GM12878 (cell line): ENCODE data around the gene CNTNAP5. TPM values are rescaled to one million over a fixed set of nuclear protein-coding genes. Genes with fewer than 3 reads are reported as not detected.

ENCODE experiments used
- ATAC-seq: fragments of 200-7000 bp; cut with Tn5 transposase; 3 replicates; pipeline ENCODE4 v1.9.1; 2020; ENCODE audit warnings: mild to moderate bottlenecking, moderate library complexity
- BruUV-seq: library from RNA; stranded (reverse); fragments of 400-500 nt; replicated peaks from 2 replicates; lab custom pipeline; 2021; lab: Mats Ljungman, UMichigan
- CTCF ChIA-PET: fragments of 300-600 bp; sonication (Branson Sonifier 250); formaldehyde crosslinking; extraction: SDS; loops from one replicate; lab custom pipeline; 2021; ENCODE audit warnings: inconsistent platforms; lab: Yijun Ruan, JAX
- POLR2A ChIA-PET: fragments of 350-600 bp; formaldehyde crosslinking; extraction: SDS; loops from one replicate; lab custom pipeline; 2021; ENCODE audit warnings: inconsistent platforms; lab: Charles Lee
- RAD21 ChIA-PET: fragments of 300-600 bp; sonication (Branson Sonifier 250); formaldehyde crosslinking; loops from one replicate; lab custom pipeline; 2023; ENCODE audit warnings: antibody characterized with exemption; ENCODE audit not compliant: unreplicated experiment; lab: Charles Lee
- SMC1A ChIA-PET: fragments of 300-600 bp; sonication (Branson Sonifier 250); formaldehyde crosslinking; loops from one replicate; lab custom pipeline; 2023; ENCODE audit not compliant: unreplicated experiment, uncharacterized antibody; lab: Charles Lee
- DNase-seq: peaks from one replicate; pipeline ENCODE4 v3.0.0-alpha.2; 2011; ENCODE audit warnings: low read depth, low spot score
- FAIRE-seq: peaks from 3 replicates; lab custom pipeline; 2011; peaks lifted over from hg19 to GRCh38; lab: Jason Lieb, UNC
- H2AFZ ChIP-seq: 2 replicates; pipeline ENCODE4 v1.6.0; 2011; ENCODE audit warnings: low read depth, low read length, control low read depth; ENCODE audit not compliant: control insufficient read depth
- H3K27ac ChIP-seq: 2 replicates; pipeline ENCODE4 v1.5.1; 2011; ENCODE audit warnings: control low read depth; ENCODE audit not compliant: control insufficient read depth, insufficient read depth
- H3K27me3 ChIP-seq, 2 experiments: replicated peaks in 1 of 2; 2 replicates each; pipeline versions ENCODE4 v1.6.0 to v1.6.1; 2011; ENCODE audit warnings: low read length in 1 of 2; ENCODE audit not compliant: control insufficient read depth in 2 of 2, insufficient read depth in 2 of 2
- H3K36me3 ChIP-seq, 2 experiments: 2 replicates each; pipeline ENCODE4 v1.5.1; 2011; ENCODE audit warnings: low read length in 1 of 2; ENCODE audit not compliant: control insufficient read depth in 2 of 2, insufficient read depth in 2 of 2
- H3K4me1 ChIP-seq: 2 replicates; pipeline ENCODE4 v1.6.1; 2011; ENCODE audit warnings: mild to moderate bottlenecking, low read length, moderate library complexity, mixed read lengths; ENCODE audit not compliant: control insufficient read depth, insufficient read depth
- H3K4me2 ChIP-seq: 2 replicates; pipeline ENCODE4 v1.6.0; 2011; ENCODE audit warnings: control low read depth; ENCODE audit not compliant: control insufficient read depth, insufficient read depth
- H3K4me3 ChIP-seq: fragments of 200-600 bp; sonication (generic); 2 replicates; pipeline ENCODE4 v1.5.1; 2016
- H3K79me2 ChIP-seq: 2 replicates; pipeline ENCODE4 v1.6.0; 2011; ENCODE audit warnings: low read length; ENCODE audit not compliant: control insufficient read depth, insufficient read depth
- H3K9ac ChIP-seq: 2 replicates; pipeline ENCODE4 v1.8.0; 2011; ENCODE audit warnings: low read length, control low read depth, mixed read lengths; ENCODE audit not compliant: control insufficient read depth, insufficient read depth
- H3K9me3 ChIP-seq: replicated peaks from 3 replicates; pipeline ENCODE4 v1.5.1; 2011; ENCODE audit warnings: mild to moderate bottlenecking, low read length; ENCODE audit not compliant: control insufficient read depth, insufficient read depth
- H4K20me1 ChIP-seq: 2 replicates; pipeline ENCODE4 v1.6.0; 2011; ENCODE audit not compliant: control insufficient read depth, insufficient read depth
- ATF7 ChIP-seq: fragments of 450-650 bp; IDR thresholded peaks from 2 replicates; pipeline ENCODE4 v1.6.1; 2016; ENCODE audit warnings: low read depth, mild to moderate bottlenecking
- CBX5 ChIP-seq: sonication (generic); IDR thresholded peaks from 2 replicates; pipeline ENCODE4 v1.6.1; 2016; ENCODE audit warnings: low read depth, moderate library complexity, mild to moderate bottlenecking, inconsistent platforms
- GATAD2B ChIP-seq: fragments of 450-650 bp; conservative IDR thresholded peaks from 2 replicates; pipeline ENCODE4 v1.6.1; 2017; ENCODE audit warnings: low read depth, mild to moderate bottlenecking, moderate library complexity
- SKIL ChIP-seq: fragments of 450-650 bp; IDR thresholded peaks from 2 replicates; pipeline ENCODE4 v1.6.1; 2017; ENCODE audit warnings: mild to moderate bottlenecking, low read depth, inconsistent platforms; ENCODE audit not compliant: poor library complexity, severe bottlenecking
- SMAD5 ChIP-seq: IDR thresholded peaks from 2 replicates; pipeline ENCODE4 v1.6.1; 2016; ENCODE audit warnings: antibody characterized with exemption, low read depth
- STAT1 ChIP-seq: fragments of 450-650 bp; conservative IDR thresholded peaks from 2 replicates; pipeline ENCODE4 v1.6.1; 2014; ENCODE audit warnings: antibody characterized with exemption, mild to moderate bottlenecking
- USF1 ChIP-seq: IDR thresholded peaks from 2 replicates; pipeline ENCODE4 v1.6.1; 2011; ENCODE audit warnings: borderline replicate concordance, low read depth, mild to moderate bottlenecking, moderate library complexity, mixed read lengths, low read length; ENCODE audit not compliant: insufficient read depth; ENCODE audit errors: extremely low read length
- WGBS: methylation state at CpG from one replicate; pipeline ENCODE4 v1.1.6; 2016; ENCODE audit warnings: low lambda C conversion rate; ENCODE audit not compliant: insufficient replicate concordance, insufficient coverage; ENCODE audit errors: missing lambda C conversion rate; 5-methylcytosine and 5-hydroxymethylcytosine counted together
- in situ Hi-C: fragments of 300-500 bp; cut with MboI; formaldehyde crosslinking; loops from 9 replicates; pipeline ENCODE4 v1.14.3; 2018; ENCODE audit warnings: mixed read lengths
- intact Hi-C: fragments of 100-400 bp; cut with micrococcal nuclease; formaldehyde crosslinking; loops from one replicate; pipeline ENCODE4 v1.14.2; 2022; ENCODE audit not compliant: unreplicated experiment
- polyA plus RNA-seq, 11 experiments: library from polyadenylated mRNA; depleted of rRNA in 4 of 11; unstranded in 6 of 11; stranded (reverse) in 5 of 11; fragments of >200 nt; fragmentation: Nextera tagmentation in 4 of 11; fragmentation: Illumina TruSeq in 1 of 11; extraction: Ambion mirVana in 4 of 11; extraction: Trizol in 1 of 11; gene quantifications; 1 replicate in 1 of 11; 2 replicates in 10 of 11; pipeline versions ENCODE4 v1.2.1 to v1.2.3, GENCODE V29; 2011 to 2016; ENCODE audit warnings: inconsistent platforms in 2 of 11, missing spikeins in 2 of 11, low read depth in 1 of 11
- total RNA-seq, 4 experiments: library from RNA; depleted of rRNA in 3 of 4; stranded (reverse); fragments of >200 nt in 3 of 4; fragmentation: Illumina TruSeq in 1 of 4; extraction: Trizol in 1 of 4; gene quantifications; 2 replicates each; pipeline versions ENCODE4 v1.2.1 to v1.2.3, GENCODE V29; 2013 to 2021
- TF ChIP-seq, protein P1 (sequence below): fragments of 450-650 bp; conservative IDR thresholded peaks from 2 replicates; pipeline ENCODE4 v1.6.1; 2017; ENCODE audit warnings: mild to moderate bottlenecking, moderate library complexity
- TF ChIP-seq, protein P2 (sequence below): fragments of 150-350 bp; IDR thresholded peaks from 2 replicates; pipeline ENCODE4 v1.6.1; 2016; ENCODE audit warnings: low read depth, low read length

Gene CNTNAP5
- total and polyA plus RNA-seq, 10 of the 15 experiments (the other 5 are each of a cell fraction or from before 2014, with no cell fraction given) = not detected

DNA sequence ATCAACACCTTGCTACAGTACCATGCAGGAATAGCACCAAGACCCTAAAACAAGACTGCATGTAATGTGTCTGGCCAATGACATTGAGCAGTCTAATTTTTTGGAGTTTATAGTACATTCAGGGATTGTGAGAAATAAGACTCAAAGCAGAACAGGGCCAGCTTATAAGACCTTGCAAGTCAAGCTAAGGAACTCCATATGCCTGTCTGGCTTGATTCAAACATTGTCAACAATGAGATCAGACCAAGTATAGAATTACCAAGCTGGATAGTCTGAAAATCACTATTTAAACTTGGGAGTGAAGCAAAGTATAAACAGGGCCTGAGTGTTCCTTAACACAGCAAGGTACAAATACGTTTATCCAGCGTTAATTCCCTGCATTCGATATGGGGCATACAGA lies 370.9 kb downstream of the CNTNAP5 start:
- Histone ChIP-seq H3K27ac (no peak overlapping the region), H3K9ac (no peak overlapping the region), H3K9me3 (no peaks in the 10 kb centered on the region), H3K4me2 (no peak overlapping the region), H3K27me3 (no peaks in the 10 kb centered on the region), H3K36me3 (no peaks in the 10 kb centered on the region), H2AFZ (no peak overlapping the region)
- ATAC-seq (no peak), DNase-seq (no peak)
- 0% methylated on average over 3 of the region's 3 CpGs for WGBS
- ChIA-PET RAD21 (no interaction called here), CTCF (no interaction called here)
- TF ChIP-seq, protein P1, sequence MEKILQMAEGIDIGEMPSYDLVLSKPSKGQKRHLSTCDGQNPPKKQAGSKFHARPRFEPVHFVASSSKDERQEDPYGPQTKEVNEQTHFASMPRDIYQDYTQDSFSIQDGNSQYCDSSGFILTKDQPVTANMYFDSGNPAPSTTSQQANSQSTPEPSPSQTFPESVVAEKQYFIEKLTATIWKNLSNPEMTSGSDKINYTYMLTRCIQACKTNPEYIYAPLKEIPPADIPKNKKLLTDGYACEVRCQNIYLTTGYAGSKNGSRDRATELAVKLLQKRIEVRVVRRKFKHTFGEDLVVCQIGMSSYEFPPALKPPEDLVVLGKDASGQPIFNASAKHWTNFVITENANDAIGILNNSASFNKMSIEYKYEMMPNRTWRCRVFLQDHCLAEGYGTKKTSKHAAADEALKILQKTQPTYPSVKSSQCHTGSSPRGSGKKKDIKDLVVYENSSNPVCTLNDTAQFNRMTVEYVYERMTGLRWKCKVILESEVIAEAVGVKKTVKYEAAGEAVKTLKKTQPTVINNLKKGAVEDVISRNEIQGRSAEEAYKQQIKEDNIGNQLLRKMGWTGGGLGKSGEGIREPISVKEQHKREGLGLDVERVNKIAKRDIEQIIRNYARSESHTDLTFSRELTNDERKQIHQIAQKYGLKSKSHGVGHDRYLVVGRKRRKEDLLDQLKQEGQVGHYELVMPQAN = no peak
- TF ChIP-seq, all 136 proteins: peak for 0
- intact Hi-C loops = no loop called here
- Histone ChIP-seq H3K4me3 (no peak overlapping the region), H3K4me1 (no peaks in the 10 kb centered on the region), H3K79me2 (no peaks in the 10 kb centered on the region), H4K20me1 (no peaks in the 10 kb centered on the region)
- ChIA-PET POLR2A (no interaction called here), SMC1A (no interaction called here)
- no peak for FAIRE-seq
- in situ Hi-C loops = no loop called here
- BruUV-seq = no TSS peak

- in situ Hi-C loops (no loop called here), intact Hi-C loops (no loop called here)
- Histone ChIP-seq H2AFZ (no peak overlapping the region), H4K20me1 (no peaks in the 10 kb centered on the region), H3K79me2 (no peaks in the 10 kb centered on the region), H3K27ac (no peak overlapping the region), H3K4me1 (no peaks in the 10 kb centered on the region), H3K36me3 (no peaks in the 10 kb centered on the region), H3K4me3 (no peak overlapping the region), H3K9me3 (no peaks in the 10 kb centered on the region), H3K27me3 (no peaks in the 10 kb centered on the region), H3K4me2 (no peak overlapping the region), H3K9ac (no peak overlapping the region)
- POLR2A ChIA-PET = no interaction called here
- FAIRE-seq (no peak), ATAC-seq (no peak), DNase-seq (no peak)
- RAD21 ChIA-PET = no interaction called here
- CTCF ChIA-PET = no interaction called here
- 14% methylated on average over 3 of the region's 3 CpGs for whole genome bisulfite sequencing
- BruUV-seq = no TSS peak
- SMC1A ChIA-PET = no interaction called here
- TF ChIP-seq STAT1 (no peak), SKIL (no peak), GATAD2B (no peak), SMAD5 (no peak), CBX5 (no peak), ATF7 (no peak), USF1 (no peak)
- TF ChIP-seq, protein P2, sequence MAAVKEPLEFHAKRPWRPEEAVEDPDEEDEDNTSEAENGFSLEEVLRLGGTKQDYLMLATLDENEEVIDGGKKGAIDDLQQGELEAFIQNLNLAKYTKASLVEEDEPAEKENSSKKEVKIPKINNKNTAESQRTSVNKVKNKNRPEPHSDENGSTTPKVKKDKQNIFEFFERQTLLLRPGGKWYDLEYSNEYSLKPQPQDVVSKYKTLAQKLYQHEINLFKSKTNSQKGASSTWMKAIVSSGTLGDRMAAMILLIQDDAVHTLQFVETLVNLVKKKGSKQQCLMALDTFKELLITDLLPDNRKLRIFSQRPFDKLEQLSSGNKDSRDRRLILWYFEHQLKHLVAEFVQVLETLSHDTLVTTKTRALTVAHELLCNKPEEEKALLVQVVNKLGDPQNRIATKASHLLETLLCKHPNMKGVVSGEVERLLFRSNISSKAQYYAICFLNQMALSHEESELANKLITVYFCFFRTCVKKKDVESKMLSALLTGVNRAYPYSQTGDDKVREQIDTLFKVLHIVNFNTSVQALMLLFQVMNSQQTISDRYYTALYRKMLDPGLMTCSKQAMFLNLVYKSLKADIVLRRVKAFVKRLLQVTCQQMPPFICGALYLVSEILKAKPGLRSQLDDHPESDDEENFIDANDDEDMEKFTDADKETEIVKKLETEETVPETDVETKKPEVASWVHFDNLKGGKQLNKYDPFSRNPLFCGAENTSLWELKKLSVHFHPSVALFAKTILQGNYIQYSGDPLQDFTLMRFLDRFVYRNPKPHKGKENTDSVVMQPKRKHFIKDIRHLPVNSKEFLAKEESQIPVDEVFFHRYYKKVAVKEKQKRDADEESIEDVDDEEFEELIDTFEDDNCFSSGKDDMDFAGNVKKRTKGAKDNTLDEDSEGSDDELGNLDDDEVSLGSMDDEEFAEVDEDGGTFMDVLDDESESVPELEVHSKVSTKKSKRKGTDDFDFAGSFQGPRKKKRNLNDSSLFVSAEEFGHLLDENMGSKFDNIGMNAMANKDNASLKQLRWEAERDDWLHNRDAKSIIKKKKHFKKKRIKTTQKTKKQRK = no peak
Measured at GRCh38 chr2:124402274-124402673, 377.2 kb downstream of the CNTNAP5 start.
